ENCODE measurements around the gene NCOR1.

GRCh38 chr17:16215273-16215964, at the start of gene NCOR1:
- TF ChIP-seq EZH2phosphoT487 (IDR thresholded peaks at IDR 0.05; ENCODE audit: insufficient read depth, low read depth), result no peak
- no peak for TF ChIP-seq EZH2 (IDR thresholded peaks at IDR 0.05; ENCODE audit: insufficient read depth, poor library complexity, severe bottlenecking)

Measured in GM23248 (cell line).